GM12878 (cell line): ENCODE data around the gene PRKCQ. TPM values are rescaled to one million over a fixed set of nuclear protein-coding genes. Genes with fewer than 3 reads are reported as not detected.

Experiments used
- BACH1 ChIP-seq: fragments of 450-650 bp; IDR thresholded peaks from 2 replicates; pipeline ENCODE4 v1.6.1; 2017; ENCODE audit warnings: mild to moderate bottlenecking, borderline replicate concordance
- BHLHE40 ChIP-seq, 2 experiments: fragments of 450-650 bp in 1 of 2; IDR thresholded peaks; 2 replicates each; pipeline ENCODE4 v1.6.1; 2011 to 2017; ENCODE audit warnings: low read depth in 2 of 2, borderline replicate concordance in 1 of 2, improper control_type of control experiment in 1 of 2, low read length in 1 of 2, mild to moderate bottlenecking in 1 of 2
- CHD4 ChIP-seq: fragments of 200-600 bp; sonication (generic); IDR thresholded peaks from 2 replicates; pipeline ENCODE4 v1.6.1; 2016; ENCODE audit warnings: mild to moderate bottlenecking
- CREB1 ChIP-seq: IDR thresholded peaks from 2 replicates; pipeline ENCODE4 v1.6.1; 2012; ENCODE audit warnings: low read depth, mild to moderate bottlenecking, inconsistent platforms
- GABPA ChIP-seq: IDR thresholded peaks from 2 replicates; pipeline ENCODE4 v1.6.1; 2014; ENCODE audit warnings: antibody characterized with exemption, low read depth, mild to moderate bottlenecking, inconsistent platforms
- NFXL1 ChIP-seq: fragments of 450-650 bp; IDR thresholded peaks from 2 replicates; pipeline ENCODE4 v1.6.1; 2017; ENCODE audit warnings: antibody characterized with exemption, mild to moderate bottlenecking, borderline replicate concordance
- RB1 ChIP-seq: fragments of 450-650 bp; formaldehyde crosslinking; IDR thresholded peaks from 2 replicates; pipeline ENCODE4 v1.6.1; 2017; ENCODE audit warnings: mild to moderate bottlenecking, borderline replicate concordance
- SMC3 ChIP-seq: IDR thresholded peaks from 2 replicates; pipeline ENCODE4 v1.6.1; 2011; ENCODE audit warnings: low read length, improper control_type of control experiment, borderline replicate concordance
- ZBTB33 ChIP-seq: fragments of 450-650 bp; IDR thresholded peaks from 2 replicates; pipeline ENCODE4 v1.6.1; 2017; ENCODE audit warnings: mild to moderate bottlenecking
- ZBTB4 ChIP-seq: fragments of 450-650 bp; formaldehyde crosslinking; IDR thresholded peaks from 2 replicates; pipeline ENCODE4 v1.4.0; 2022; ENCODE audit warnings: mild to moderate bottlenecking, moderate library complexity
- ZZZ3 ChIP-seq: IDR thresholded peaks from 2 replicates; pipeline ENCODE4 v1.6.1; 2011; ENCODE audit warnings: low read depth; ENCODE audit not compliant: control insufficient read depth, insufficient read length
- polyA plus RNA-seq, 11 experiments: library from polyadenylated mRNA; depleted of rRNA in 4 of 11; unstranded in 6 of 11; stranded (reverse) in 5 of 11; fragments of >200 nt; fragmentation: Nextera tagmentation in 4 of 11; fragmentation: Illumina TruSeq in 1 of 11; extraction: Ambion mirVana in 4 of 11; extraction: Trizol in 1 of 11; gene quantifications; 1 replicate in 1 of 11; 2 replicates in 10 of 11; pipeline versions ENCODE4 v1.2.1 to v1.2.3, GENCODE V29; 2011 to 2016; ENCODE audit warnings: inconsistent platforms in 2 of 11, missing spikeins in 2 of 11, low read depth in 1 of 11
- total RNA-seq, 4 experiments: library from RNA; depleted of rRNA in 3 of 4; stranded (reverse); fragments of >200 nt in 3 of 4; fragmentation: Illumina TruSeq in 1 of 4; extraction: Trizol in 1 of 4; gene quantifications; 2 replicates each; pipeline versions ENCODE4 v1.2.1 to v1.2.3, GENCODE V29; 2013 to 2021

PRKCQ gene
- total and polyA plus RNA-seq, 10 of the 15 experiments (the other 5 are each of a cell fraction or from before 2014, with no cell fraction given) = 0.26 to 8.9 (median 0.98) TPM

- TF ChIP-seq ZBTB4 (no peak), GABPA (no peak), ZBTB33 (no peak), SMC3 (0 out of 2 replicates have a peak, but pooled peaks have one; percentile 19), RB1 (0 out of 2 replicates have a peak, but pooled peaks have one; percentile 65), ZZZ3 (no peak), NFXL1 (no peak), BHLHE40 (IDR thresholded peaks at IDR 0.05; ENCODE audit: borderline replicate concordance in 1 of 2, low read depth in 2 of 2, low read length in 1 of 2) (peak in 1 of 2 experiments; percentile 46; a peak in 1 of 4 replicates), CHD4 (no peak), BACH1 (peak; percentile 37; the same call in 1 of the 2 replicates), CREB1 (no peak)
These were observed 378 bp upstream of the PRKCQ start (continued) for GRCh38 chr10:6580279-6581029.
